Measurements from ENCODE around the gene GRIA4. TPM values are rescaled to one million over a fixed set of nuclear protein-coding genes. Genes with fewer than 3 reads are reported as not detected.
A peak's percentile ranks its signal among the peaks of the same experiment; 100 is the strongest.

Gene GRIA4
- 33.7 TPM for polyA plus RNA-seq (2013, experiment 1 of 2)
- polyA plus RNA-seq (2013, experiment 2 of 2) = 33.4 TPM

- peak within 1 kb of the TSS; percentile 79 to 97 for H3K18ac ChIP-seq (ENCODE audit: low read depth in 1 of 2, low read length in 2 of 2)
- peak within 1 kb of the TSS in 1 of 2 experiments; percentile 66 for H3K23ac ChIP-seq (ENCODE audit: low read length in 2 of 2)
- H4K91ac ChIP-seq (ENCODE audit: low read length) = peak within 1 kb of the TSS; percentile 83
These were observed at the start of gene GRIA4 for GRCh38 chr11:105609832-105610781. GRIA4 (plus strand) TSS chr11:105610073; CDS start chr11:105610998, 925 bp downstream.

GRCh38 chr11:105573091-105573490 is 36.8 kb upstream of the GRIA4 start:
- WGBS = 77% methylated on average over 2 of the region's 3 CpGs
- H3K9ac ChIP-seq (ENCODE audit: low read length) = no peak overlapping the region
- no peak overlapping the region for H2AK5ac ChIP-seq (ENCODE audit: low read length, severe bottlenecking)

More at GRCh38 chr11:105609832-105610781, at the start of gene GRIA4:
- no peak within 1 kb of the TSS for H3K9ac ChIP-seq (ENCODE audit: low read length)
- peak within 1 kb of the TSS; percentile 85 for H2BK120ac ChIP-seq (ENCODE audit: low read depth, low read length)
- H3K27ac ChIP-seq (ENCODE audit: low read length, poor library complexity, severe bottlenecking) = no peak within 1 kb of the TSS
- H3K4me1 ChIP-seq (ENCODE audit: control insufficient read depth, insufficient read depth, low read depth, low read length) = peaks cover 13% of the 10 kb centered on the region
- DNase-seq = peak; percentile 88
- H2AFZ ChIP-seq (ENCODE audit: low read depth, low read length) = peak within 1 kb of the TSS; percentile 87
- no peak within 1 kb of the TSS for H2BK15ac ChIP-seq (ENCODE audit: low read depth, poor library complexity, severe bottlenecking)
- no peak within 1 kb of the TSS for H2AK5ac ChIP-seq (ENCODE audit: low read length, severe bottlenecking)
- H3K4ac ChIP-seq (ENCODE audit: low read depth in 1 of 2, low read length in 2 of 2) = peak within 1 kb of the TSS in 1 of 2 experiments; percentile 84
- H3K4me2 ChIP-seq (ENCODE audit: low read length, poor library complexity, severe bottlenecking) = peak within 1 kb of the TSS; percentile 100
- no peaks in the 10 kb centered on the region for H3K9me3 ChIP-seq (ENCODE audit: control insufficient read depth, low read length)
- H4K8ac ChIP-seq (ENCODE audit: low read length) = no peak within 1 kb of the TSS
- peaks cover 23 to 42% of the 10 kb centered on the region in 2 experiments for H3K27me3 ChIP-seq (ENCODE audit: control insufficient read depth in 1 of 2, insufficient read depth in 1 of 2, low read length in 2 of 2)
- WGBS = 0% methylated on average over 43 of the region's 54 CpGs
- peak within 1 kb of the TSS; percentile 60 to 76 for H3K4me3 ChIP-seq (ENCODE audit: insufficient read depth in 1 of 2, low read depth in 1 of 2, low read length in 2 of 2)
- no peak within 1 kb of the TSS for H3K14ac ChIP-seq (ENCODE audit: low read length in 2 of 2)
- H3K36me3 ChIP-seq (ENCODE audit: control insufficient read depth in 1 of 2, insufficient read depth in 2 of 2, low read depth in 1 of 2, low read length in 2 of 2) = no peaks in the 10 kb centered on the region
- H2BK12ac ChIP-seq (ENCODE audit: low read length in 2 of 2) = peak within 1 kb of the TSS in 1 of 2 experiments; percentile 84
- no peak within 1 kb of the TSS for H2BK5ac ChIP-seq (ENCODE audit: low read depth, low read length, poor library complexity, severe bottlenecking)
- H3K79me1 ChIP-seq (replicated peaks; ENCODE audit: low read length, poor library complexity, severe bottlenecking) = no peaks in the 10 kb centered on the region

GRCh38 chr11:105574974-105575373 is 34.9 kb upstream of the GRIA4 start:
- no peak overlapping the region for H2AK5ac ChIP-seq (ENCODE audit: low read length, severe bottlenecking)
- no peaks in the 10 kb centered on the region for H3K9me3 ChIP-seq (ENCODE audit: control insufficient read depth, low read length)
- no peak overlapping the region for H3K4me3 ChIP-seq (ENCODE audit: insufficient read depth in 1 of 2, low read depth in 1 of 2, low read length in 2 of 2)
- H3K14ac ChIP-seq (ENCODE audit: low read length in 2 of 2) = no peak overlapping the region
- H3K4ac ChIP-seq (ENCODE audit: low read depth in 1 of 2, low read length in 2 of 2) = no peak overlapping the region
- no peak overlapping the region for H3K18ac ChIP-seq (ENCODE audit: low read depth in 1 of 2, low read length in 2 of 2)
- H3K27ac ChIP-seq (ENCODE audit: low read length, poor library complexity, severe bottlenecking) = no peak overlapping the region
- H4K91ac ChIP-seq (ENCODE audit: low read length) = no peak overlapping the region
- no peak overlapping the region for H2AFZ ChIP-seq (ENCODE audit: low read depth, low read length)
- no peak overlapping the region for H3K9ac ChIP-seq (ENCODE audit: low read length)
- no peak overlapping the region for H4K8ac ChIP-seq (ENCODE audit: low read length)
- H2BK12ac ChIP-seq (ENCODE audit: low read length in 2 of 2) = no peak overlapping the region
- DNase-seq = no peak
- H3K4me2 ChIP-seq (ENCODE audit: low read length, poor library complexity, severe bottlenecking) = no peak overlapping the region
- H2BK15ac ChIP-seq (ENCODE audit: low read depth, poor library complexity, severe bottlenecking) = no peak overlapping the region
- H3K27me3 ChIP-seq (ENCODE audit: control insufficient read depth in 1 of 2, insufficient read depth in 1 of 2, low read length in 2 of 2) = no peaks in the 10 kb centered on the region
- H3K23ac ChIP-seq (ENCODE audit: low read length in 2 of 2) = no peak overlapping the region
- no peaks in the 10 kb centered on the region for H3K36me3 ChIP-seq (ENCODE audit: control insufficient read depth in 1 of 2, insufficient read depth in 2 of 2, low read depth in 1 of 2, low read length in 2 of 2)
- 98% methylated on average over 3 of the region's 3 CpGs for WGBS
- no peak overlapping the region for H2BK5ac ChIP-seq (ENCODE audit: low read depth, low read length, poor library complexity, severe bottlenecking)
- no peak overlapping the region for H2BK120ac ChIP-seq (ENCODE audit: low read depth, low read length)
- H3K4me1 ChIP-seq (ENCODE audit: control insufficient read depth, insufficient read depth, low read depth, low read length) = no peaks in the 10 kb centered on the region
- H3K79me1 ChIP-seq (replicated peaks; ENCODE audit: low read length, poor library complexity, severe bottlenecking) = no peaks in the 10 kb centered on the region

More at GRCh38 chr11:105573091-105573490, 36.8 kb upstream of the GRIA4 start:
- H3K9me3 ChIP-seq (ENCODE audit: control insufficient read depth, low read length) = no peaks in the 10 kb centered on the region
- no peak overlapping the region for H3K23ac ChIP-seq (ENCODE audit: low read length in 2 of 2)
- DNase-seq = peak; percentile 37
- no peaks in the 10 kb centered on the region for H3K36me3 ChIP-seq (ENCODE audit: control insufficient read depth in 1 of 2, insufficient read depth in 2 of 2, low read depth in 1 of 2, low read length in 2 of 2)
- no peak overlapping the region for H3K4me3 ChIP-seq (ENCODE audit: insufficient read depth in 1 of 2, low read depth in 1 of 2, low read length in 2 of 2)
- H2BK5ac ChIP-seq (ENCODE audit: low read depth, low read length, poor library complexity, severe bottlenecking) = no peak overlapping the region
- H2BK15ac ChIP-seq (ENCODE audit: low read depth, poor library complexity, severe bottlenecking) = no peak overlapping the region
- no peak overlapping the region for H3K4ac ChIP-seq (ENCODE audit: low read depth in 1 of 2, low read length in 2 of 2)
- no peak overlapping the region for H4K91ac ChIP-seq (ENCODE audit: low read length)
- H3K4me2 ChIP-seq (ENCODE audit: low read length, poor library complexity, severe bottlenecking) = no peak overlapping the region
- no peak overlapping the region for H2BK120ac ChIP-seq (ENCODE audit: low read depth, low read length)
- H4K8ac ChIP-seq (ENCODE audit: low read length) = no peak overlapping the region
- no peaks in the 10 kb centered on the region for H3K4me1 ChIP-seq (ENCODE audit: control insufficient read depth, insufficient read depth, low read depth, low read length)
- H3K27me3 ChIP-seq (ENCODE audit: control insufficient read depth in 1 of 2, insufficient read depth in 1 of 2, low read length in 2 of 2) = no peaks in the 10 kb centered on the region
- H3K14ac ChIP-seq (ENCODE audit: low read length in 2 of 2) = no peak overlapping the region
- no peak overlapping the region for H2BK12ac ChIP-seq (ENCODE audit: low read length in 2 of 2)
- no peak overlapping the region for H3K27ac ChIP-seq (ENCODE audit: low read length, poor library complexity, severe bottlenecking)
- no peaks in the 10 kb centered on the region for H3K79me1 ChIP-seq (replicated peaks; ENCODE audit: low read length, poor library complexity, severe bottlenecking)
- H2AFZ ChIP-seq (ENCODE audit: low read depth, low read length) = no peak overlapping the region
- no peak overlapping the region for H3K18ac ChIP-seq (ENCODE audit: low read depth in 1 of 2, low read length in 2 of 2)

GRCh38 chr11:105577641-105578040 is 32.2 kb upstream of the GRIA4 start:
- Histone ChIP-seq H2AFZ (ENCODE audit: low read depth, low read length) (no peak overlapping the region), H3K18ac (ENCODE audit: low read depth in 1 of 2, low read length in 2 of 2) (no peak overlapping the region), H4K8ac (ENCODE audit: low read length) (no peak overlapping the region), H4K91ac (ENCODE audit: low read length) (no peak overlapping the region), H3K27me3 (ENCODE audit: control insufficient read depth in 1 of 2, insufficient read depth in 1 of 2, low read length in 2 of 2) (no peaks in the 10 kb centered on the region), H3K4me3 (ENCODE audit: insufficient read depth in 1 of 2, low read depth in 1 of 2, low read length in 2 of 2) (no peak overlapping the region), H2BK12ac (ENCODE audit: low read length in 2 of 2) (no peak overlapping the region), H3K79me1 (replicated peaks; ENCODE audit: low read length, poor library complexity, severe bottlenecking) (no peaks in the 10 kb centered on the region), H3K4me2 (ENCODE audit: low read length, poor library complexity, severe bottlenecking) (no peak overlapping the region), H3K36me3 (ENCODE audit: control insufficient read depth in 1 of 2, insufficient read depth in 2 of 2, low read depth in 1 of 2, low read length in 2 of 2) (no peaks in the 10 kb centered on the region), H2BK120ac (ENCODE audit: low read depth, low read length) (no peak overlapping the region), H3K4me1 (ENCODE audit: control insufficient read depth, insufficient read depth, low read depth, low read length) (no peaks in the 10 kb centered on the region), H3K9ac (ENCODE audit: low read length) (no peak overlapping the region), H2AK5ac (ENCODE audit: low read length, severe bottlenecking) (no peak overlapping the region), H3K4ac (ENCODE audit: low read depth in 1 of 2, low read length in 2 of 2) (no peak overlapping the region), H3K23ac (ENCODE audit: low read length in 2 of 2) (no peak overlapping the region), H2BK5ac (ENCODE audit: low read depth, low read length, poor library complexity, severe bottlenecking) (no peak overlapping the region), H3K9me3 (ENCODE audit: control insufficient read depth, low read length) (no peaks in the 10 kb centered on the region), H2BK15ac (ENCODE audit: low read depth, poor library complexity, severe bottlenecking) (no peak overlapping the region), H3K27ac (ENCODE audit: low read length, poor library complexity, severe bottlenecking) (no peak overlapping the region), H3K14ac (ENCODE audit: low read length in 2 of 2) (no peak overlapping the region)
- peak; percentile 55 for DNase-seq
- WGBS = 76% methylated on average over 2 of the region's 2 CpGs
